Measurements from ENCODE around the gene SLF2.

DNA sequence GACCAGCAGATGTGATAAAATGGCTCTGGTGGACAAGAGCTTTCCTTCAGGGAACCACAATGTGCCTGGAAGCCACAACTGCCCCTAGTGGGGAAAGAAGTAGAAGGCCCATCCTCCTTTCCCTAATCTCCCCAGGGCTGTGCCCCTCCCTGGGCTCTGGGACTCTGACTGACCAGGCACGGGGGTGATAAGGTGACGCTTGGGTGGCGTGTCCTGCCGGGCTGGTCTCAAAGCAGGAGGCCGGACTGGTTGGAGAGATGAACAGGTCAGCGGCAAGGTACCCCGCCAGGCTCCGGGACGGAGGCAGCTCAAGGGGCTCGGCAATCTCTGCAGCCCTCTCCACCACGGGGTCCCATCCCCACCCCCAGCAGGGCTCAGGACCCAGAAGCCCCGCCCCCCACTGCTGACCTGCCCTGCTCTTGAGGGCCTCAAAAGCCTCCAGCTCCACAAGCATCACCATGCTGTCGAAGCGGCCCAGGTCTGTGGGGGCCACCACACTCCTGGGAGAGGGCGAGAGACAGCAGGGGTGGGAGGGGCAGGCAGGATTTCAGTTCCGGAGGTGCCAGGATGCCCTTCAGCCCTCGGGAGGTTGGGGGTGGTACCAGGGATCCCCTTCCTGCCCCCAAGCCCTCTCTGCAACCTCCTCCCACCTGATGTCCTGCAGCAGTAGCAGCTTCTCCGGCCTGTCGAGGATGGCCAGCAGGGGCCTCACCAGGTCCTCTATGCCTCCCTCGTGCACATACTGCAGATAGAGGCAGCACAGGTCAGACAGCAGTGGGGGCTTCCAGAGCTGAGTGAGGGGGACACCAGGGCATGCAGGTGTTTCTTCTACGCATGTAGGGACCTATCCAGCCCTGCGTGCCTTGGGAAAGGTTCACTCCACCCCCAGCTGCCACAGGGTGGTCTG lies 99.0 kb downstream of the SLF2 start:
- TF ChIP-seq, protein P1, sequence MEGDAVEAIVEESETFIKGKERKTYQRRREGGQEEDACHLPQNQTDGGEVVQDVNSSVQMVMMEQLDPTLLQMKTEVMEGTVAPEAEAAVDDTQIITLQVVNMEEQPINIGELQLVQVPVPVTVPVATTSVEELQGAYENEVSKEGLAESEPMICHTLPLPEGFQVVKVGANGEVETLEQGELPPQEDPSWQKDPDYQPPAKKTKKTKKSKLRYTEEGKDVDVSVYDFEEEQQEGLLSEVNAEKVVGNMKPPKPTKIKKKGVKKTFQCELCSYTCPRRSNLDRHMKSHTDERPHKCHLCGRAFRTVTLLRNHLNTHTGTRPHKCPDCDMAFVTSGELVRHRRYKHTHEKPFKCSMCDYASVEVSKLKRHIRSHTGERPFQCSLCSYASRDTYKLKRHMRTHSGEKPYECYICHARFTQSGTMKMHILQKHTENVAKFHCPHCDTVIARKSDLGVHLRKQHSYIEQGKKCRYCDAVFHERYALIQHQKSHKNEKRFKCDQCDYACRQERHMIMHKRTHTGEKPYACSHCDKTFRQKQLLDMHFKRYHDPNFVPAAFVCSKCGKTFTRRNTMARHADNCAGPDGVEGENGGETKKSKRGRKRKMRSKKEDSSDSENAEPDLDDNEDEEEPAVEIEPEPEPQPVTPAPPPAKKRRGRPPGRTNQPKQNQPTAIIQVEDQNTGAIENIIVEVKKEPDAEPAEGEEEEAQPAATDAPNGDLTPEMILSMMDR (conservative IDR thresholded peaks at IDR 0.05; ENCODE audit: low read length): peak; percentile 33; the same call in 1 of the 2 replicates
- no peak for TF ChIP-seq EZH2phosphoT487 (IDR thresholded peaks at IDR 0.05; ENCODE audit: borderline replicate concordance, low read depth, low read length)
